MM.1S (cell line): ENCODE results near the gene CCDC51.

ENCODE experiments used
- DNase-seq: peaks from one replicate; pipeline ENCODE4 v3.0.0-alpha.2; 2015
- H2AFZ ChIP-seq: fragments of 300-600 bp; sonication (generic); 2 replicates; pipeline ENCODE4 v1.6.0; 2016; ENCODE audit warnings: antibody characterized with exemption, low read length
- H3F3A ChIP-seq: fragments of 300-600 bp; sonication (generic); 2 replicates; pipeline ENCODE4 v1.6.1; 2016; ENCODE audit warnings: mild to moderate bottlenecking, antibody characterized with exemption, low read length, moderate library complexity, mixed read lengths; ENCODE audit not compliant: insufficient read depth
- H3K27ac ChIP-seq: fragments of 300-600 bp; sonication (generic); 2 replicates; pipeline ENCODE4 v1.5.1; 2016; ENCODE audit warnings: mild to moderate bottlenecking, low read length
- H3K27me3 ChIP-seq: fragments of 300-600 bp; sonication (generic); replicated peaks from 2 replicates; pipeline ENCODE4 v1.6.0; 2016; ENCODE audit warnings: low read length; ENCODE audit not compliant: insufficient read depth
- H3K36me3 ChIP-seq: fragments of 300-600 bp; sonication (generic); replicated peaks from 2 replicates; pipeline ENCODE4 v1.6.1; 2016; ENCODE audit warnings: mild to moderate bottlenecking, low read length, mixed read lengths; ENCODE audit not compliant: insufficient read depth
- H3K4me1 ChIP-seq: fragments of 300-600 bp; sonication (generic); 2 replicates; pipeline ENCODE4 v1.6.1; 2016; ENCODE audit warnings: low read length, mixed read lengths
- H3K4me2 ChIP-seq: fragments of 300-600 bp; sonication (generic); 2 replicates; pipeline ENCODE4 v1.6.0; 2016; ENCODE audit warnings: low read depth, low read length
- H3K4me3 ChIP-seq: fragments of 300-600 bp; sonication (generic); 2 replicates; pipeline ENCODE4 v1.5.1; 2016; ENCODE audit warnings: low read length, mixed read lengths
- H3K79me2 ChIP-seq: fragments of 300-600 bp; sonication (generic); 2 replicates; pipeline ENCODE4 v1.6.1; 2016; ENCODE audit warnings: mixed run types, low read length, mixed read lengths
- H3K9ac ChIP-seq: fragments of 300-600 bp; sonication (generic); 2 replicates; pipeline ENCODE4 v1.6.1; 2016; ENCODE audit warnings: low read length, mixed read lengths
- H3K9me2 ChIP-seq: fragments of 300-600 bp; sonication (generic); replicated peaks from 2 replicates; pipeline ENCODE4 v1.6.1; 2016; ENCODE audit warnings: mild to moderate bottlenecking, low read length, mixed read lengths; ENCODE audit not compliant: insufficient read depth
- H3K9me3 ChIP-seq: fragments of 300-600 bp; sonication (generic); replicated peaks from 2 replicates; pipeline ENCODE4 v1.6.1; 2016; ENCODE audit warnings: mild to moderate bottlenecking, low read length, mixed read lengths; ENCODE audit not compliant: insufficient read depth
- H4K20me1 ChIP-seq: fragments of 300-600 bp; sonication (generic); 2 replicates; pipeline ENCODE4 v1.6.1; 2016; ENCODE audit warnings: mild to moderate bottlenecking, low read length, moderate library complexity, mixed read lengths; ENCODE audit not compliant: insufficient read depth
- CTCF ChIP-seq: fragments of 300-600 bp; sonication (generic); IDR thresholded peaks from 2 replicates; pipeline ENCODE4 v1.5.1; 2016; ENCODE audit warnings: antibody characterized with exemption, low read length, mixed read lengths
- EZH2 ChIP-seq: fragments of 300-600 bp; sonication (generic); optimal IDR thresholded peaks from 2 replicates; pipeline ENCODE3; 2017; ENCODE audit warnings: low read depth, mild to moderate bottlenecking, antibody characterized with exemption, low read length, mixed read lengths
- EZH2phosphoT487 ChIP-seq: fragments of 300-600 bp; sonication (generic); IDR thresholded peaks from 2 replicates; pipeline ENCODE4 v1.6.1; 2018; ENCODE audit warnings: antibody characterized with exemption, low read length

The CCDC51 gene

GRCh38 chr3:48433472-48434118 is 6.3 kb downstream of the CCDC51 start:
- H4K20me1 ChIP-seq, result no peaks in the 10 kb centered on the region
- H3K4me2 ChIP-seq, result no peak overlapping the region
- H3K9ac ChIP-seq, result no peak overlapping the region

GRCh38 chr3:48432411-48433371 is 7.2 kb downstream of the CCDC51 start:
- TF ChIP-seq CTCF (peak; percentile 17; the same call in 1 of the 2 replicates), EZH2 (no peak)
- Histone ChIP-seq H4K20me1 (no peaks in the 10 kb centered on the region), H2AFZ (no peak overlapping the region), H3K9me3 (no peaks in the 10 kb centered on the region), H3K4me1 (no peaks in the 10 kb centered on the region), H3K4me2 (no peak overlapping the region), H3K79me2 (peaks cover 4% of the 10 kb centered on the region; the same call in 1 of the 2 replicates), H3K9me2 (no peaks in the 10 kb centered on the region), H3K27me3 (peaks cover 8% of the 10 kb centered on the region), H3K27ac (no peak overlapping the region), H3K9ac (no peak overlapping the region), H3K36me3 (no peaks in the 10 kb centered on the region), H3K4me3 (no peak overlapping the region), H3F3A (peaks cover 6% of the 10 kb centered on the region)
- DNase-seq, result no peak

More at GRCh38 chr3:48433472-48434118, 6.3 kb downstream of the CCDC51 start:
- no peaks in the 10 kb centered on the region for H3K9me3 ChIP-seq
- no peaks in the 10 kb centered on the region for H3K27me3 ChIP-seq
- H3K4me1 ChIP-seq, result no peaks in the 10 kb centered on the region
- TF ChIP-seq EZH2 (no peak), EZH2phosphoT487 (no peak), CTCF (no peak)
- H3K36me3 ChIP-seq, result no peaks in the 10 kb centered on the region
- DNase-seq, result no peak
- H2AFZ ChIP-seq, result no peak overlapping the region
- peaks cover 7% of the 10 kb centered on the region for H3F3A ChIP-seq
- H3K79me2 ChIP-seq, result peaks cover 4% of the 10 kb centered on the region; the same call in 1 of the 2 replicates
- H3K27ac ChIP-seq, result no peak overlapping the region
- H3K9me2 ChIP-seq, result no peaks in the 10 kb centered on the region
- no peak overlapping the region for H3K4me3 ChIP-seq

GRCh38 chr3:48431224-48432029 is 8.5 kb downstream of the CCDC51 start:
- Histone ChIP-seq H3K4me3 (no peak overlapping the region), H2AFZ (no peak overlapping the region), H3K27ac (no peak overlapping the region), H3K9me2 (no peaks in the 10 kb centered on the region), H3F3A (peaks cover 6% of the 10 kb centered on the region), H3K9ac (no peak overlapping the region), H4K20me1 (no peaks in the 10 kb centered on the region), H3K9me3 (no peaks in the 10 kb centered on the region), H3K79me2 (peaks cover 4% of the 10 kb centered on the region; the same call in 1 of the 2 replicates), H3K27me3 (peaks cover 18% of the 10 kb centered on the region), H3K4me2 (no peak overlapping the region), H3K36me3 (no peaks in the 10 kb centered on the region), H3K4me1 (no peaks in the 10 kb centered on the region)
- no peak for TF ChIP-seq EZH2
- TF ChIP-seq EZH2phosphoT487, result no peak
- no peak for TF ChIP-seq CTCF
- no peak for DNase-seq
